ENCODE data around the gene SPAG17.

Gene SPAG17

DNA sequence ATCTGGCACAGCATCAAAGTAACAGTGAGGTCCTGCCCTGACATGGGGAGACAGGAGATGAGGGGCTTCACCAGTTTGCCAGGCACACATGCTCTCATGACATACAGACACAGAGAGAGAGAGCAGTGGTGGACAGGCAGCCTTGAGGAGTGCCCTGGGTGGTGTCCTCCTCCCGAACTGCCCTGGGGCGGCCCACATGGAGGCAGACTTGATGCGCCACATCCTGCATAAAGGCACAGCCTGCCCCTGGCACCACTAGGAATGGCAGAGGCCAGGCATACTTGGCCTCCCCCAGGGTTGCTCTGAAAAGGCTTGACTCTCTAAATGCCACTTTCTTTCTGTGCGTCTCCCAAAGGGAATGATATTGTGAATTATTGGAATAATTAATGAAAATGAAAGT, 67.5 kb downstream of the SPAG17 start:
- no peak for DNase-seq

GRCh38 chr1:118116909-118117308, 68.1 kb downstream of the SPAG17 start:
- DNase-seq, result no peak

DNA sequence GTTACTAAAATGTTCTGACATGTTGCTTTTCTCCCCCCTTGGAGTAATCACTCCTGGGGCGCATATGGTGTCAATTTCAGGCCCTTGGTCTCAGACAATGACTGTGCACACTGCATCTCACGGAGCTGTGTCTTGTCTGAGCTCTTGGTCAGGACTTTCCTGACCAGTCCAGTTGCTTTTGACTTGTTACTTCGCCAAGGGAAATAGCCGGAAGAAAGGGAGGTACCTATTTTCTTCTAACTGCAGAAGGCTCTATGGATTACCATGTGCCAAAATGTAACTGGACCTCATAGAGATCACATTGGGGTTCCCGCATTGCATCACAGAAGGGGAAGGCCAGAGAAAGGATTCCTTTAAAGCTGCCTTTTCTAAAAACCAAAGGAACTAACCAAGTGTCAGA, 68.6 kb downstream of the SPAG17 start:
- DNase-seq, result no peak

GRCh38 chr1:118115567-118116295, 69.3 kb downstream of the SPAG17 start:
- DNase-seq, result no peak

- DNase-seq, result no peak
Measured at GRCh38 chr1:118113261-118113660, 71.8 kb downstream of the SPAG17 start.

GRCh38 chr1:118110580-118110979, 74.4 kb downstream of the SPAG17 start:
- no peak for DNase-seq

DNA sequence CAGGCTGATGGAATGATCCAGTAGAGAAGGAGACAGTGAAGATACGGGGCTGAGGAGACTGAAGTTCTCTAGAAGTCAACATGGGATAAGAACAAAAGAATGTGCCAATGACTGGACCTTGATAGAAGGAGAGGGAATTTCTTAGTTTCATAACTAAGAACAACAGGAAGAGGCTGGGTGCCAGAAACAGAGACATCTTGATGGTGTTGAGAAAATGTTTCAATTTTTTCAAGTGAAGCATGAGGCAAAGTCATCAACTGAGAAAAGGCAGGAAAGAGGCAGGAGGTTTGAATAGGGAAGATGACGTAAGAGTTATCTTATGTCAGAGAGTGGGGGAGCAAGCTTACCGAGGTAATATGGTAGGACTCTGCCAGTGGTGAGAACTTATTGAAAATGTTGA, 80.1 kb downstream of the SPAG17 start:
- no peak for DNase-seq

DNA sequence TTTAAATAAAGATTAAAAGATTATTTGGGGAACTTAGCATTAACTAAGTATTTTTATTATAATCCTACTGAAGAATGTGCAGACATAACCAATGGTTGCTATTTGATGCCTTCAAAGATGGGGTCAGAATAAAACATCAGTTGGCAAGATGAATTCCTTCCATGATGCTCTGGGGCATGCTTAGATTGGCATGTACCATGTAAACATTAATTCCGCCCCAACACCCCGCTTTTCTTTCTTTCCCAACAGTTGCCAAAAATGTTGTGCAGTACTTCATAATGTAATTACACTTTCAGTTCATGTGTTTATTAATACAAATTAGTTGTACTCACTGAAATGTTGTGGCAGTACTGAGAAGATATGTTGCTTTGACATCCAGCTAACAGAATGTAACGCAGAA, 82.6 kb downstream of the SPAG17 start:
- DNase-seq, result no peak

GRCh38 chr1:118101999-118102398, 83.0 kb downstream of the SPAG17 start:
- no peak for DNase-seq

DNA sequence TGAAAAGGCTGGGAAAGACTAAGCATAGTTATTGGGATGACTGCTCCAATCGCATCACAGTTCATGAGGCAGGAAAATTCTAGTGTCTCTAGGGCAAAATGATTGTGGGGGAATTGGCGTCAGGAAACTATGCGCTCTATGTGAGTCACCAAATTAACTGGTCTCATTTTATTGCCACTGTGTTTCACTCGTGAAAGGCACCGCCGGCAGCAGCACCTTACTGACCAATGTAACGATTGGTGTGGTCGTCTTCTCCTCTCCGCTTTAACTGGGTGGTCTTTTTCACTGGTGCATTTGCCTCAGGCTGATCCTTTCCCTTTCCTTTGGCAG, 83.5 kb downstream of the SPAG17 start:
- DNase-seq, result no peak

DNA sequence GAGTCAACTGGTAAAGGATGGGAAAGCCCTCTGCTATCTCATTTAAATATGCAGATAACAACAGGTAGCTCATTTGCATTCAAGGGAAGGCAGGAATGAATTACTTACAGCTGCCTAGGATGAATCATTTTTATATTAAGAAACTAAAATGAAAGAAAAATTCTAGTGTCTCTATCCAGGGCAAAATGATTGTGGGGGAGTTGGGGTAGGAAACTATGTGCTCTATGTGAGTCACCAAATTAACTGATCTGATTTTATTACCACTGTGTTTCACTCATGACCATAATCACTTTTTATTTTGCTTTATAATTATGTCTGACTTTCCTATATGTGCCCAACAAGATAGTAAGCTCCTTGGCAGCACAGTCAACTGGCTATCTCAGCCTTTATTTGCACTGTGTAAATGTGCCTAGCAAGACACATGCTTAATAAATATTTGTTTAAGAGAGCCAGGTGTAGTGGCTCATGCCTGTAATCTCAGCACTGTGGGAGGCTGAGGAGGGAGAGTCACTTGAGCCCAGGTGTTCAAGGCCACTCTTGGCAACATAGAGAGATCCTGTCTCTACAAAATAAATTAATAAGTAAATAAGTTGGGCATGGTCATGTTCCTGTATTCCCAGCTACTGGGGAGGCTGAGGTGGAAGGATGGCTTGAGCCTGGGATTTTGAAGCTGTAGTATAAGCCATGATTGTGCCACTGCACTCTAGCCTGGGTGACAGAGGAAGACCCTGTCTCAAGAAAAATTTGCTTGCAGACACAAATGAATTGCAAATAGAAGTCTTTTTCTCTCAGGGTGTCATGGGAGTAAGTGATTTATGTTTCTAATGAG, 84.1 kb downstream of the SPAG17 start:
- no peak for DNase-seq

- no peak for DNase-seq
Measured at GRCh38 chr1:118099686-118100085, 85.3 kb downstream of the SPAG17 start.

GRCh38 chr1:118097622-118098348, 87.2 kb downstream of the SPAG17 start:
- no peak for DNase-seq

GRCh38 chr1:118093017-118093416, 92.0 kb downstream of the SPAG17 start:
- no peak for DNase-seq

DNA sequence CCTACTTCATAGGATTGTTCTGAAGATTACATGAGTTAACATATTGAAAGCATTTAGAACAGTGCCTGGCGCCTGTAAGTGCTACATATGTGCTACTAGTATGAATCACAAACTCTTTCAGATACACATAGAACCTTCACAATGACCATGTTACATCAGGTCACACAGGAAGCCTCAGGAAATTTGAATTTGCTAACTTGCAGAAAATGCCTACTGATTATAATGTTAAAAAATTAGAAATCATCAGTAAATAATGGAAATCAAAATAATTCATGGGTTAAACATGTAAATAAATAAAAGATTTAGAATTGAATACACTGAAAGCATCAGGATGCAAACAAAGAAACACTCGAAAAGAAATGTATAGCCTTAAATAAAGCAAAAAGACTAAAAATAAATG, 94.9 kb downstream of the SPAG17 start:
- no peak for DNase-seq

- DNase-seq, result no peak
Measured at GRCh38 chr1:118085365-118085764, 99.7 kb downstream of the SPAG17 start.

- no peak for DNase-seq
Measured at GRCh38 chr1:118084400-118084799, 100.6 kb downstream of the SPAG17 start.

- no peak for DNase-seq
Measured at GRCh38 chr1:118082984-118083383, 102.0 kb downstream of the SPAG17 start.

GRCh38 chr1:118081387-118081786, 103.6 kb downstream of the SPAG17 start:
- no peak for DNase-seq

DNA sequence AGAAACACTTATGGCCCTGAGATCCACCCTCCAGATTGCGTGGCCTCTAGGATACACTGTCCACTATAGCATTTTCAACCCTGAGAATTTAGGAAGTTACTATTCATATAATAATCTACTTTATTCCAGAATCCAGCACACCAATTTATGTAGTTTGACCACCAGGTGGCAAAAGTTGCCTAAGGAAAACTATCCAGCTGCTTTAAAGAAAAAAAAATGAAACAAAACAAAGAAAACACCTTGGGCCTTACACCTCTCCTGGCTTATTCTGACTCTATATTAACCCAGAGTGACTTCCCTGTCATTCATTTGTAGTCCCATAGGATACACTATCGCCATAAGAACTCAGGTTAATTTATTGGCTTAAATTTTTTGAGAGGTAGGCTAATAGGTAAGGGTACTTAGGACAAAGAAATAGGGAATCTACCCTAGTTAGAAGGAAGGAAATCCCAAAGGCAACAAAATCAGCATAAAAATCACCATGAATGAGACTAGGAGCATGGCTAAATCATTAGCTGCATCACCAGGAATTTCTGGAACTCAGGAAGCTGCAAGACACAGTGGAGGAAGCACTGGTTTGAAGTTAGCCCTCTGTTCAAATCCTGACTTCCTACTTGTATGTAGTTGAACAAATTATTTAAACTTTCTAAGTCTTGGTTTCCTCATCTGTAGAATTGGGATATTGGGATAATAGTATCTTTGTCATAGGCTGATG, 107.5 kb downstream of the SPAG17 start:
- DNase-seq, result no peak

- DNase-seq, result no peak
Measured at GRCh38 chr1:118075116-118075515, 109.9 kb downstream of the SPAG17 start.

DNA sequence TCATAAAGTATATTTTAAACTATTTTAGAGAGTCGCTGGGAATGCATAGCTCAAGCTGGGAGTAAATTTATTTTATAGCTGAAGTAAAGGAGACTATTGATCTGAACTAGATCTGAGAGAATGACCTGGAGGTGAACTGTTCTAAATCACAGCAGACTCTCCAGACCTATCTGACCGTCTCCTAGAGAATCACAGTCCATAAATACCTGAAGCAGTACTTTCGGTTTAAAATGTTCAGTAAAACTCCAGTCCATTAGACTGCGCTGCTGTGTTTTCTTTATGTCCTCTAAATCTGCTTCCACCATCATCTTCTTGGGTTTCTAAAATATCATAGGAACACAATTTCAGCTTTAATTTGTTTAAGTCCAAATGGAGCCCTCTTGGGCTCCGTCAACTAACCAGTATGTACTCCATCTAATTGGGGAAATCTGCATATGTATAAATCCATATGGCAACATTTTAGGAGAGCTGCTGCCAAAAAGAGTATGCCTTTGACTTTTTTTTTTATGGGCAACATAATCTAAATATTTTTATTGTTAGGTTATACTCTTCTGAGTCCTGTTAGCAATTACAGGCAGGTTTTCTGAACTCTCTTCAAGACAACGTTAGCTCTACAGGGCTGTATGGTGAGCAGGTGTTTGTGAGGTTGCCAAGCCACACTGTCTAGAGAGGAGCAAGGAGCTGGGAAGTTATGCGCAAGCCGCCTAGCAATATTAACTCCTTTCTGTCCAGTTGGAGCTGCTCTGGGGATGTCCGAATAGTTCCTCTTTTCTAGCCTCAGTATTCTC, 111.2 kb downstream of the SPAG17 start:
- no peak for DNase-seq
